C4-2B (cell line): ENCODE measurements around the gene PTGDS.

Experiments used
- H3K27ac ChIP-seq: fragments of 450-650 bp; 2 replicates; pipeline ENCODE4 v1.5.1; 2017
- ZFX ChIP-seq: fragments of 450-650 bp; IDR thresholded peaks from 2 replicates; pipeline ENCODE4 v1.6.1; 2017
- TF ChIP-seq, protein P1 (sequence below): fragments of 450-650 bp; conservative IDR thresholded peaks from 2 replicates; pipeline ENCODE4 v1.5.1; 2017; ENCODE audit warnings: mild to moderate bottlenecking

The PTGDS gene

DNA sequence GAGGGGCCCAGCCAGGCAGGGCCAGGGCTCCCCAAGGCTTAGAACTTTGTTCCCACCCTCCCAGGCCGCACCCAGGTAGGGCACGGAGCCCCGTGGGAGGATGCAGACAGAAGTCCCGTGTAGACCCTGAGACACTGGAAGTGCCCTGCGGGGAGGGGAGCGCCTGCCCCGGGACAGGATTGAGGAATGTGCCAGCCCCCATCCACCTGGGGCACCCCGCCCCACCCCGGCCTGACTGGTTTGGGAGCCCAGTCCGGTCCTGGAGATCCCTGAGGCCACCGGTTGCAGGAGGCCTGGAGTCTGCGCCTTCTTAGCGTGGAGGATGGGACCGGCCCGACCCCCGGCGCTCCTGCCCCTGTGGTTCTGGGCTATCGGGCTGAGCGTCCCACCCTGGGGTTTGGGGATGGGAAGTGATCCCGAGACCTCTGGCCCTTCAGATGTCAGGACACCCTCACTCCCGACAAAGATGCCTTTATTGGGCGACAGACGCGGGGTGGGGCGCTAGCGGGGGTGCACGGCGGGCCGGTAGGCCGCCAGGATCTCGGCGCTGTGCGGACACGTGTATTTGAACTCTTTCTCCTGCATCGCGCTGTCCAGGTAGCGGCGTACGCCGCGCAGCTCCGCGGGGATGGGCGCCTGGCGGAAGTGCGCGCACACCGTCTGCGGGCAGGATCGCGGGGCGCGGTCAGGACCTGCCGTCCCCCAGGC is 17.0 kb downstream of the PTGDS start:
- TF ChIP-seq, protein P1, sequence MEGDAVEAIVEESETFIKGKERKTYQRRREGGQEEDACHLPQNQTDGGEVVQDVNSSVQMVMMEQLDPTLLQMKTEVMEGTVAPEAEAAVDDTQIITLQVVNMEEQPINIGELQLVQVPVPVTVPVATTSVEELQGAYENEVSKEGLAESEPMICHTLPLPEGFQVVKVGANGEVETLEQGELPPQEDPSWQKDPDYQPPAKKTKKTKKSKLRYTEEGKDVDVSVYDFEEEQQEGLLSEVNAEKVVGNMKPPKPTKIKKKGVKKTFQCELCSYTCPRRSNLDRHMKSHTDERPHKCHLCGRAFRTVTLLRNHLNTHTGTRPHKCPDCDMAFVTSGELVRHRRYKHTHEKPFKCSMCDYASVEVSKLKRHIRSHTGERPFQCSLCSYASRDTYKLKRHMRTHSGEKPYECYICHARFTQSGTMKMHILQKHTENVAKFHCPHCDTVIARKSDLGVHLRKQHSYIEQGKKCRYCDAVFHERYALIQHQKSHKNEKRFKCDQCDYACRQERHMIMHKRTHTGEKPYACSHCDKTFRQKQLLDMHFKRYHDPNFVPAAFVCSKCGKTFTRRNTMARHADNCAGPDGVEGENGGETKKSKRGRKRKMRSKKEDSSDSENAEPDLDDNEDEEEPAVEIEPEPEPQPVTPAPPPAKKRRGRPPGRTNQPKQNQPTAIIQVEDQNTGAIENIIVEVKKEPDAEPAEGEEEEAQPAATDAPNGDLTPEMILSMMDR: no peak
- TF ChIP-seq ZFX: no peak
- no peak overlapping the region for H3K27ac ChIP-seq

DNA sequence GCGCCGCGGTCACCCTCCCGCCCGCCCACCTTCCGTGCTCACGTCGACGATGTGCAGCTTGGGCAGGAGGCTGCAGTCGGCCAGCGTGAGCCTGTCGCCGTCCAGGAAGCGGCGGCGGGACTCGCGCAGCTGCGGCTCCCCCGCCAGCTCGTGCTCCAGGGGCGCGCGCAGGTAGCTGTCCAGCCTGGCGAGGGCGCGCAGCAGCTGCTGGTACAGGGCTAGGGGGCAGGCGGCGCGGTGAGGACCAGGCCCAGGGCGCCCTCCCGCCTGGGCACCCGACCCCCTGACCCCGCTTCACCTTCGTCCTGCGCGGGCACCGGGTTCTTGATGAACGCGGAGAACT is 17.6 kb downstream of the PTGDS start:
- no peak overlapping the region for H3K27ac ChIP-seq
- TF ChIP-seq ZFX: no peak
- TF ChIP-seq, protein P1: no peak

GRCh38 chr9:136995362-136995761 is 18.1 kb downstream of the PTGDS start:
- no peak overlapping the region for H3K27ac ChIP-seq
- TF ChIP-seq ZFX: no peak
- TF ChIP-seq, protein P1: no peak

GRCh38 chr9:136995772-136996311 is 18.5 kb downstream of the PTGDS start:
- TF ChIP-seq ZFX: no peak
- TF ChIP-seq, protein P1: no peak
- no peak overlapping the region for H3K27ac ChIP-seq

- no peak within 1 kb of the TSS for H3K27ac ChIP-seq
- TF ChIP-seq, protein P1: no peak
- no peak for TF ChIP-seq ZFX
Measured at GRCh38 chr9:136996361-136997292, 19.3 kb downstream of the PTGDS start, which contains the start of gene CLIC3. CLIC3 (minus strand) TSS chr9:136996568; CDS start chr9:136996543, 25 bp downstream.

DNA sequence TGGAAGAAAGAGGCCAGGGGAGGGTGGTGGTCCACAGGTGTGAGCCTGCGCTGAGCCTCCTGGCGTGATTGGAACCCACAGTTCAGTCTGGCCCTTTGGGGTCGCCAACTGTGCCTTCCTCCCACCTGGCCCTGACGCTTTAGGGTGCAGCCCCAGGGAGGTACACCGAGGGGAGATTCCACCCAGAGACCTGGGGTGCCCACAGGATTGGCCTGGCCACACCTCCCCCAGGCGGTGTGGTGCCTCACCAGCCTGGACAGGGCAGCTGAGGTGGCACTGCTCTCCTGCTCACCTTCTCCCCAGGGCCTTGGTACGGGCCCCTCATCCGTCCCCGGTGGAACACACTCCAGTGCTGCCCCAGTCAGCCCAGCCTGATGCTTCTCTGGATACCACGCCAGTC is 20.1 kb downstream of the PTGDS start:
- no peak for TF ChIP-seq ZFX
- TF ChIP-seq, protein P1: no peak
- H3K27ac ChIP-seq: no peak overlapping the region

DNA sequence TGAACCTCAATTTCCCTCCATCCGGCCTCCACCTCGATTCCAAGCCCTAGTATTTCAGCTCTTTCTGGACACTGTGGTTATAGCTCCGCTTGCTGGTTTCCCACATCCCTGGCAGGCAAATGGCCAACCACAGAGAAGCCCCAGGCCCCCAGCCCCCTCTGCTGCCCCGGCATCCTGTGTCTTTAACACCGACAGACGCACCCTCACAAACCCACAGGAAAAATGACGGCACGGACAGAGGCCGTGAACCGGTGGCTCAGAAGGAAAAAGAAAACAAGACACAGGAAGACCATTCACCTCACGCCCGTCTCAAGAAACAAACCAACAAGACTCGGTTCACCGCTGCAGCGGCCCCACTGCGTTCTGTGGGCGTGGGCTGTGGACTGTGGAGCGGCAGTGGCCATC is 20.5 kb downstream of the PTGDS start:
- no peak overlapping the region for H3K27ac ChIP-seq
- TF ChIP-seq, protein P1: no peak
- no peak for TF ChIP-seq ZFX
